Upper lobe of left lung (tissue), 6 donors: Measurements from ENCODE around the gene FNDC3B. TPM values are rescaled to one million over a fixed set of nuclear protein-coding genes. Genes with fewer than 3 reads are reported as not detected.

Experiments used
- ATAC-seq, 2 donors: fragments of 200-7000 bp; cut with Tn5 transposase; one replicate each; pipeline ENCODE4 v1.9.1; 2022; ENCODE audit warnings: mild to moderate bottlenecking in 2 of 2, moderate library complexity in 2 of 2; ENCODE audit not compliant: low FRiP score in 2 of 2
- DNase-seq, 2 donors: peaks; one replicate each; pipeline ENCODE4 v3.0.0-alpha.2; 2019 to 2020
- H3K27ac ChIP-seq, 4 donors: fragments of 200-600 bp; sonication (generic); one replicate each; pipeline ENCODE4 v1.5.1; 2016 to 2019
- H3K27me3 ChIP-seq, 4 donors: fragments of 200-600 bp; sonication (generic); one replicate each; pipeline ENCODE4 v1.5.1; 2017 to 2019
- H3K36me3 ChIP-seq, 4 donors: fragments of 200-600 bp; sonication (generic); one replicate each; pipeline ENCODE4 v1.5.1; 2016 to 2019
- H3K4me1 ChIP-seq, 4 donors: fragments of 200-600 bp; sonication (generic); one replicate each; pipeline ENCODE4 v1.5.1; 2018 to 2019
- H3K4me3 ChIP-seq, 4 donors: fragments of 200-600 bp; sonication (generic); one replicate each; pipeline ENCODE4 v1.5.1; 2017 to 2019; ENCODE audit warnings: mild to moderate bottlenecking in 2 of 4, moderate library complexity in 1 of 4
- H3K9me3 ChIP-seq, 4 donors: fragments of 200-600 bp; sonication (generic); one replicate each; pipeline ENCODE4 v1.5.1; 2018 to 2019
- CTCF ChIP-seq, 6 experiments: fragments of 450-650 bp in 4 of 6; fragments of 200-600 bp in 2 of 6; sonication (generic) in 2 of 6; IDR thresholded peaks; one replicate each; pipeline ENCODE4 v1.5.1; 2016 to 2019; ENCODE audit warnings: antibody characterized with exemption in 6 of 6
- EP300 ChIP-seq, 4 donors: sonication (generic); formaldehyde crosslinking; IDR thresholded peaks; one replicate each; pipeline ENCODE4 v1.5.1; 2017; ENCODE audit warnings: antibody characterized with exemption in 4 of 4, control low read depth in 2 of 4
- POLR2A ChIP-seq, 4 donors: fragments of 450-650 bp; IDR thresholded peaks; one replicate each; pipeline ENCODE4 v1.5.1; 2016 to 2017; ENCODE audit warnings: antibody characterized with exemption in 4 of 4, mild to moderate bottlenecking in 2 of 4
- POLR2AphosphoS5 ChIP-seq, 2 donors: sonication (generic); formaldehyde crosslinking; IDR thresholded peaks; one replicate each; pipeline ENCODE4 v1.5.1; 2017; ENCODE audit warnings: antibody characterized with exemption in 2 of 2
- whole genome bisulfite sequencing, 2 donors: methylation state at CpG; one replicate each; pipeline ENCODE4 v1.1.5; 2017 to 2018; 5-methylcytosine and 5-hydroxymethylcytosine counted together
- total RNA-seq, 6 donors: library from RNA; depleted of rRNA in 4 of 6; stranded (reverse); fragments of >200 nt in 4 of 6; gene quantifications; one replicate each; pipeline versions ENCODE4 v1.1.0 to v1.2.1, GENCODE V29; 2016 to 2021
- donor health status: DM: no; HTN: no; CAD: no; lungs with moderate emphysema.
- donor health status: DM: no; HTN: yes; CAD: no; lungs with severe emphysema.

The FNDC3B gene
- total RNA-seq, 6 donors from 2014 or later: 73.3 to 167 (median 119) TPM

DNA sequence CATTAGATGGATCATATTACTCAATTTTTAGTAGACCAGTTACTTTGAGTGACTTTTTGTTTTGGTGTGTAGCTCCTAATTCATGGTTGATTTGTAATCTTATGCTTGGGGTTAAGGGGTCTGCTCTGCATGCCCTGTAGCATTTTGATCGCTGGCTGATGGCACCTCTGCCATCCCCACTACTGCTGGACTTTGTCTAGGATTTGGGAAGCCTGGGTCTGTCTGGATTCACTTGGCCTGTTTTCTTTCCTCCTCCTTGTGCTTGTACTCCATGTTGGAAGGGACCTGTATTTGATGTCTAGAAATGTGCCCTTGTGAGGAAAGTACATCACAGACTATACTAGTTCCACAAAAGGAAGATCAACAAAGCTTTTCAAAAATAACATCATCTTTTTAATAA, 154.1 kb downstream of the FNDC3B start:
- Histone ChIP-seq H3K27ac (no peak overlapping the region), H3K4me1 (peaks cover 0 to 6% (median 0%) of the 10 kb centered on the region in 4 donors), H3K36me3 (peaks cover 0 to 1% (median 0%) of the 10 kb centered on the region in 4 donors), H3K4me3 (no peak overlapping the region), H3K27me3 (no peaks in the 10 kb centered on the region), H3K9me3 (no peaks in the 10 kb centered on the region)
- DNase-seq: no peak
- ATAC-seq: no peak
- WGBS, 2 donors: 96 to 100% methylated on average over 1 of the region's 1 CpG
- no peak for TF ChIP-seq POLR2A (IDR thresholded peaks at IDR 0.05)
- no peak for TF ChIP-seq POLR2AphosphoS5 (IDR thresholded peaks at IDR 0.05)
- TF ChIP-seq EP300 (IDR thresholded peaks at IDR 0.05): no peak
- TF ChIP-seq CTCF (IDR thresholded peaks at IDR 0.05): no peak

- peak in 1 of 2 donors; percentile 47 for ATAC-seq
- DNase-seq: no peak
- no peak overlapping the region for H3K27ac ChIP-seq
- TF ChIP-seq POLR2AphosphoS5 (IDR thresholded peaks at IDR 0.05) (no peak), POLR2A (IDR thresholded peaks at IDR 0.05) (no peak), EP300 (IDR thresholded peaks at IDR 0.05) (no peak), CTCF (IDR thresholded peaks at IDR 0.05) (no peak)
- peaks cover 0 to 6% (median 0%) of the 10 kb centered on the region in 4 donors for H3K4me1 ChIP-seq
- H3K36me3 ChIP-seq: peaks cover 0 to 2% (median 0%) of the 10 kb centered on the region in 4 donors
- no peaks in the 10 kb centered on the region for H3K27me3 ChIP-seq
- no peaks in the 10 kb centered on the region for H3K9me3 ChIP-seq
- WGBS, 2 donors: 63 to 69% methylated on average over 4 of the region's 4 CpGs
- H3K4me3 ChIP-seq: no peak overlapping the region
These were observed 155.5 kb downstream of the FNDC3B start for GRCh38 chr3:172194702-172195406.

DNA sequence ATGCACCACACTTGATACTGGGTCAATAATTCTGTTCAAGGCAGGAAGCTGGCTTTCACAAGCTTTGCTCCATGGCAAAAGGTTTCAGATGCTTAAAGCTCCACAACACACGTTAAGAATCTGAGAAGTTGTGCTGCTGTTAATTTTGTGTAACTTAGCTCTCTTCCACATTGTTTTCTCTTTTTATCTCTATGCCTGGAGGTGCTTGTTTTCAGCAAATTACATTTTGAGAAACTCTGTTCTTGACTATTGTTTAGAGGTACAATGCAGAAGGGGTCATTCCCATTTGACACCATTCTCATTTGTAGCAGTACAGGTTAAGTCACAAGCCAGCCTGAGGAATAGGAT, 156.0 kb downstream of the FNDC3B start:
- Histone ChIP-seq H3K27me3 (no peaks in the 10 kb centered on the region), H3K4me3 (no peak overlapping the region), H3K36me3 (peaks cover 0 to 2% (median 0%) of the 10 kb centered on the region in 4 donors), H3K27ac (no peak overlapping the region), H3K9me3 (no peaks in the 10 kb centered on the region), H3K4me1 (peaks cover 0 to 9% (median under 1%) of the 10 kb centered on the region in 4 donors)
- TF ChIP-seq CTCF (IDR thresholded peaks at IDR 0.05): no peak
- 48 to 54% methylated on average over 1 of the region's 1 CpG for WGBS, 2 donors
- no peak for ATAC-seq
- DNase-seq: no peak

DNA sequence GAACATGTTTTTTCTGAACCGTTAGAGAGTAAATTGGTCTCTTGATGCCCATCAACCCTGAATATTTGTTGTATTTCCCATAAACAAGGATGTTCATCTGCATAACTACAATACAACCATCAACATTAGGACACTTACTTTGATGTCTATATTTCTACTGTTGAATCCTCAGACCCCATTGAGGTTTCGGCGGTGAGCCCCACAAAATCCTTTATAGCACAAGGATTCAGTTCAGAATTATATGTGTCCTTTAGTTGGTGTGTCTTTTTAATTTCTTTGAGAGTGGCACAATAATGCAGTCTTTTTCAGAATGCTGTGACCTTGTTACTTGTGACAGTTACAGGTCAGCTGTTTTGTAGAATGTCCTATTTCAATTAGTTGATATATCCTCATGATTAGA, 158.0 kb downstream of the FNDC3B start:
- no peak overlapping the region for H3K27ac ChIP-seq
- no peak for TF ChIP-seq POLR2A (IDR thresholded peaks at IDR 0.05)
- TF ChIP-seq CTCF (IDR thresholded peaks at IDR 0.05): no peak
- no peak for TF ChIP-seq POLR2AphosphoS5 (IDR thresholded peaks at IDR 0.05)
- no peak for TF ChIP-seq EP300 (IDR thresholded peaks at IDR 0.05)
- H3K27me3 ChIP-seq: no peaks in the 10 kb centered on the region
- H3K4me3 ChIP-seq: no peak overlapping the region
- ATAC-seq: no peak
- peaks cover 17 to 29% (median 20%) of the 10 kb centered on the region in 4 donors for H3K4me1 ChIP-seq
- WGBS, 2 donors: 91 to 96% methylated on average over 3 of the region's 3 CpGs
- H3K36me3 ChIP-seq: peaks cover 0 to 2% (median 0%) of the 10 kb centered on the region in 4 donors
- no peaks in the 10 kb centered on the region for H3K9me3 ChIP-seq
- DNase-seq: no peak

DNA sequence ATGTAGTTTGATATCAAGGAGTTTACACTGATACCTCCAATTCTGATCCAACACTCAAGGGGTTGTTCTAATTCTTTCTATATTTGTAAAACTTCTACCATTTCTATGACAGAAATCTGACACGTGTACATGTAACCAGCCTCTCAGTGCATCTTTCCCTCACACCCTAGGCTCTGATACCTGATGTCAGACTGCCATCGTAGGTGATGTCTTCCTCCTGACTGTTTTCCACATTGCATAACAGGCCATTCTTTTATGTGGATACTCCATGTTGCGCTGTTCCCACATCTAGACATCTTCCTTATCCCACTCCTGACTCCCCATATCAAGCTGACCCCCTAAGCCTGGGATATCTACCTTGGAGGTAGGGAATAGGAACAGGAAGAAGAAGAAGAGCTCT, 159.1 kb downstream of the FNDC3B start:
- no peak overlapping the region for H3K27ac ChIP-seq
- DNase-seq (no peak), ATAC-seq (no peak)
- H3K9me3 ChIP-seq: no peaks in the 10 kb centered on the region
- H3K4me3 ChIP-seq: no peak overlapping the region
- peaks cover 22 to 40% (median 29%) of the 10 kb centered on the region in 4 donors for H3K4me1 ChIP-seq
- no peak for TF ChIP-seq CTCF (IDR thresholded peaks at IDR 0.05)
- no peak for TF ChIP-seq EP300 (IDR thresholded peaks at IDR 0.05)
- TF ChIP-seq POLR2A (IDR thresholded peaks at IDR 0.05): no peak
- TF ChIP-seq POLR2AphosphoS5 (IDR thresholded peaks at IDR 0.05): no peak
- peaks cover 0 to 2% (median 0%) of the 10 kb centered on the region in 4 donors for H3K36me3 ChIP-seq
- no peaks in the 10 kb centered on the region for H3K27me3 ChIP-seq
- WGBS, 2 donors: 90 to 93% methylated on average over 3 of the region's 3 CpGs
